SK-N-SH (cell line): ENCODE measurements around the gene ZXDC. TPM values are rescaled to one million over a fixed set of nuclear protein-coding genes. Genes with fewer than 3 reads are reported as not detected.

Experiments used
- CTCF ChIA-PET: fragments of 300-600, 350-600 bp; formaldehyde crosslinking; extraction: SDS; loops from one replicate; lab custom pipeline; 2021; lab: Yijun Ruan, JAX
- POLR2A ChIA-PET: fragments of 350-600 bp; sonication (Branson Sonifier 250); formaldehyde crosslinking; extraction: SDS; loops from one replicate; lab custom pipeline; 2020; ENCODE audit warnings: antibody characterized with exemption, inconsistent platforms; lab: Yijun Ruan, JAX
- DNase-seq: peaks from one replicate; pipeline ENCODE4 v3.0.0; 2012
- H2AFZ ChIP-seq: fragments of 200-600 bp; sonication (generic); 2 replicates; pipeline ENCODE4 v1.8.1; 2016; ENCODE audit warnings: antibody characterized with exemption, mild to moderate bottlenecking, low read depth
- H3F3A ChIP-seq: fragments of 200-600 bp; sonication (generic); replicated peaks from 2 replicates; pipeline ENCODE3; 2016; ENCODE audit warnings: antibody characterized with exemption, mild to moderate bottlenecking; ENCODE audit not compliant: insufficient read depth
- H3K27ac ChIP-seq, 2 experiments: fragments of 200-500 bp in 1 of 2; fragments of 200-600 bp in 1 of 2; sonication (Bioruptor generic) in 1 of 2; sonication (generic), shearing (Covaris generic) in 1 of 2; 2 replicates each; pipeline versions ENCODE4 v1.5.1 to v1.6.1; 2014 to 2016; ENCODE audit warnings: low read depth in 2 of 2, inconsistent platforms in 1 of 2, low read length in 1 of 2, mild to moderate bottlenecking in 1 of 2, mixed read lengths in 1 of 2
- H3K27me3 ChIP-seq: fragments of 200-600 bp; sonication (generic), shearing (Covaris generic); 2 replicates; pipeline ENCODE4 v1.6.1; 2016; ENCODE audit warnings: mixed run types; ENCODE audit not compliant: insufficient read depth
- H3K36me3 ChIP-seq, 2 experiments: fragments of 200-500 bp in 1 of 2; fragments of 200-600 bp in 1 of 2; sonication (Bioruptor generic) in 1 of 2; sonication (generic) in 1 of 2; replicated peaks in 1 of 2; 2 replicates each; pipeline versions ENCODE3 to v1.5.1; 2014 to 2016; ENCODE audit warnings: low read length in 1 of 2, mild to moderate bottlenecking in 1 of 2; ENCODE audit not compliant: insufficient read depth in 2 of 2, control insufficient read depth in 1 of 2
- H3K4me1 ChIP-seq, 2 experiments: fragments of 200-500 bp in 1 of 2; fragments of 200-600 bp in 1 of 2; sonication (Bioruptor generic) in 1 of 2; sonication (generic), shearing (Covaris generic) in 1 of 2; 2 replicates each; pipeline versions ENCODE4 v1.5.1 to v1.6.1; 2014 to 2016; ENCODE audit warnings: low read depth in 1 of 2, low read length in 1 of 2, mixed run types in 1 of 2; ENCODE audit not compliant: insufficient read depth in 2 of 2, control insufficient read depth in 1 of 2
- H3K4me2 ChIP-seq: fragments of 200-600 bp; sonication (generic), shearing (Covaris generic); 2 replicates; pipeline ENCODE4 v1.6.1; 2017; ENCODE audit warnings: mixed run types
- H3K4me3 ChIP-seq, 2 experiments: fragments of 200-500 bp in 1 of 2; fragments of 200-600 bp in 1 of 2; sonication (Bioruptor generic) in 1 of 2; sonication (generic), shearing (Covaris generic) in 1 of 2; 2 replicates each; pipeline versions ENCODE4 v1.5.1 to v1.8.1; 2014 to 2016; ENCODE audit warnings: low read depth in 2 of 2, inconsistent platforms in 1 of 2, low read length in 1 of 2, mild to moderate bottlenecking in 1 of 2, mixed read lengths in 1 of 2, moderate library complexity in 1 of 2
- H3K79me2 ChIP-seq: fragments of 200-600 bp; sonication (generic); 2 replicates; pipeline ENCODE4 v1.8.1; 2017; ENCODE audit warnings: mild to moderate bottlenecking; ENCODE audit not compliant: insufficient read depth
- H3K9ac ChIP-seq: fragments of 200-600 bp; sonication (generic); 2 replicates; pipeline ENCODE4 v1.6.1; 2017; ENCODE audit warnings: mixed run types
- H3K9me2 ChIP-seq: fragments of 200-600 bp; sonication (generic); 2 replicates; pipeline ENCODE4 v1.6.1; 2017; ENCODE audit warnings: mixed run types
- H3K9me3 ChIP-seq: fragments of 200-600 bp; sonication (generic); 2 replicates; pipeline ENCODE4 v1.6.1; 2017; ENCODE audit warnings: mixed run types, mild to moderate bottlenecking, moderate library complexity
- H4K20me1 ChIP-seq: fragments of 200-600 bp; sonication (generic); 2 replicates; pipeline ENCODE4 v1.6.1; 2017; ENCODE audit warnings: mild to moderate bottlenecking, mixed run types; ENCODE audit not compliant: insufficient read depth
- CHD2 ChIP-seq: fragments of 150-350 bp; IDR thresholded peaks from 2 replicates; pipeline ENCODE4 v1.6.1; 2018; ENCODE audit warnings: low read length; ENCODE audit not compliant: partially characterized antibody
- EP300 ChIP-seq, 2 experiments: IDR thresholded peaks; 2 replicates each; pipeline versions ENCODE4 v1.4.0 to v1.6.1; 2012; ENCODE audit warnings: borderline replicate concordance in 1 of 2, low read depth in 1 of 2, low read length in 1 of 2
- FOXM1 ChIP-seq: IDR thresholded peaks from 2 replicates; pipeline ENCODE4 v1.4.0; 2012; ENCODE audit warnings: low read depth, mild to moderate bottlenecking
- MAX ChIP-seq: IDR thresholded peaks from 2 replicates; pipeline ENCODE4 v1.4.0; 2012; ENCODE audit warnings: low read depth
- MXI1 ChIP-seq: IDR thresholded peaks from 2 replicates; pipeline ENCODE4 v1.6.1; 2012; ENCODE audit warnings: mild to moderate bottlenecking, low read depth, low read length, improper control_type of control experiment
- NFIC ChIP-seq: IDR thresholded peaks from 2 replicates; pipeline ENCODE4 v1.4.0; 2012; ENCODE audit warnings: borderline replicate concordance
- NRF1 ChIP-seq: IDR thresholded peaks from 2 replicates; pipeline ENCODE4 v1.6.1; 2012; ENCODE audit warnings: low read depth, mild to moderate bottlenecking, low read length
- POLR2AphosphoS5 ChIP-seq: IDR thresholded peaks from 2 replicates; pipeline ENCODE4 v1.6.1; 2012; ENCODE audit warnings: low read depth, low read length
- RAD21 ChIP-seq: IDR thresholded peaks from 2 replicates; pipeline ENCODE4 v1.6.1; 2012; ENCODE audit warnings: mild to moderate bottlenecking, low read length
- RXRA ChIP-seq: IDR thresholded peaks from 2 replicates; pipeline ENCODE4 v1.4.0; 2012; ENCODE audit warnings: low read depth, mild to moderate bottlenecking, borderline replicate concordance
- SIN3A ChIP-seq: IDR thresholded peaks from 2 replicates; pipeline ENCODE4 v1.6.1; 2012; ENCODE audit warnings: low read depth, mild to moderate bottlenecking, low read length, moderate library complexity, borderline replicate concordance
- SMC3 ChIP-seq: IDR thresholded peaks from 2 replicates; pipeline ENCODE4 v1.6.1; 2012; ENCODE audit warnings: low read depth, low read length, improper control_type of control experiment
- TAF1 ChIP-seq: IDR thresholded peaks from 2 replicates; pipeline ENCODE4 v1.6.1; 2012; ENCODE audit warnings: low read depth, mild to moderate bottlenecking, low read length, moderate library complexity, borderline replicate concordance
- TEAD4 ChIP-seq: IDR thresholded peaks from 2 replicates; pipeline ENCODE4 v1.4.0; 2012; ENCODE audit warnings: mild to moderate bottlenecking, borderline replicate concordance; ENCODE audit not compliant: insufficient read depth
- USF1 ChIP-seq: IDR thresholded peaks from 2 replicates; pipeline ENCODE4 v1.4.0; 2012; ENCODE audit warnings: low read depth, borderline replicate concordance
- USF2 ChIP-seq: fragments of 150-350 bp; IDR thresholded peaks from 2 replicates; pipeline ENCODE4 v1.6.1; 2017; ENCODE audit warnings: antibody characterized with exemption, low read length, low read depth, borderline replicate concordance
- YY1 ChIP-seq: IDR thresholded peaks from 2 replicates; pipeline ENCODE4 v1.4.0; 2012; ENCODE audit warnings: low read depth, mild to moderate bottlenecking
- WGBS: methylation state at CpG from one replicate; pipeline ENCODE4 v1.1.6; 2017; ENCODE audit warnings: low lambda C conversion rate; 5-methylcytosine and 5-hydroxymethylcytosine counted together
- polyA plus RNA-seq, 3 experiments: library from polyadenylated mRNA; depleted of rRNA; stranded (reverse); fragments of >200 nt; gene quantifications; 2 replicates each; pipeline ENCODE4 v1.2.3, GENCODE V29; 2012
- TF ChIP-seq, protein P1 (sequence below): fragments of 200-600 bp; sonication (generic); IDR thresholded peaks from 2 replicates; pipeline ENCODE4 v1.6.1; 2017; ENCODE audit warnings: antibody characterized with exemption, mild to moderate bottlenecking, moderate library complexity
- TF ChIP-seq, protein P2 (sequence below): IDR thresholded peaks from 2 replicates; pipeline ENCODE4; 2012
- TF ChIP-seq, protein P3 (sequence below): fragments of 150-350 bp; IDR thresholded peaks from 2 replicates; pipeline ENCODE4 v1.6.1; 2016; ENCODE audit warnings: mild to moderate bottlenecking, low read depth, low read length

The ZXDC gene
- 8.5 and 9.1 TPM in 2 replicates for polyA plus RNA-seq (2012; rRNA removed)
- polyA plus RNA-seq (2012; cell fraction: cytosol; rRNA removed) = 4.4 and 6.4 TPM in 2 replicates
- 25.7 and 27.7 TPM in 2 replicates for polyA plus RNA-seq (2012; cell fraction: nucleus; rRNA removed)

GRCh38 chr3:126475413-126476114 lies at the start of gene ZXDC:
Gene ZXDC, minus strand, starts transcription at chr3:126475891. Its CDS starts 26 bp downstream, at chr3:126475865.
- H2AFZ ChIP-seq = peak within 1 kb of the TSS; percentile 99; the same call in 1 of the 2 replicates
- peaks cover 6% of the 10 kb centered on the region for H3F3A ChIP-seq
- peak; percentile 100 for DNase-seq
- H3K79me2 ChIP-seq = peaks cover 44% of the 10 kb centered on the region
- whole genome bisulfite sequencing = 3% methylated on average over 41 of the region's 112 CpGs
- H3K27me3 ChIP-seq = no peaks in the 10 kb centered on the region
- H4K20me1 ChIP-seq = peaks cover 43% of the 10 kb centered on the region
- H3K36me3 ChIP-seq = peaks cover 17% of the 10 kb centered on the region in 2 experiments
- peaks cover 20 to 41% of the 10 kb centered on the region in 2 experiments for H3K4me1 ChIP-seq
- no peaks in the 10 kb centered on the region for H3K9me2 ChIP-seq
- H3K9ac ChIP-seq = peak within 1 kb of the TSS; percentile 64
- peak within 1 kb of the TSS; percentile 92 for H3K4me2 ChIP-seq
- peak within 1 kb of the TSS; percentile 38 to 91; a peak in 3 of 4 replicates for H3K27ac ChIP-seq
- peak within 1 kb of the TSS; percentile 84 to 88 for H3K4me3 ChIP-seq
- CTCF ChIA-PET = interaction anchor here (0.7 to 2.6 kb wide), 21 partner anchors 10 to 1836 kb away, joined by 3 to 20 read pairs (median 3); no protein-coding TSS in a partner anchor
- no peaks in the 10 kb centered on the region for H3K9me3 ChIP-seq
- TF ChIP-seq CHD2 (peak; percentile 6), NFIC (no peak), RXRA (no peak), MAX (no peak), MXI1 (peak; percentile 17; the same call in 1 of the 2 replicates), SMC3 (peak; percentile 13; the same call in 1 of the 2 replicates), SIN3A (no peak), TAF1 (peak; percentile 79), USF1 (no peak), TEAD4 (no peak), YY1 (peak; percentile 61), NRF1 (peak; percentile 75), POLR2AphosphoS5 (0 out of 2 replicates have a peak, but pooled peaks have one; percentile 25), EP300 (IDR thresholded peaks at IDR 0.05; ENCODE audit: borderline replicate concordance in 1 of 2, low read depth in 1 of 2, low read length in 1 of 2) (no peak), FOXM1 (no peak), RAD21 (peak; percentile 51), USF2 (no peak)
- TF ChIP-seq, protein P1, sequence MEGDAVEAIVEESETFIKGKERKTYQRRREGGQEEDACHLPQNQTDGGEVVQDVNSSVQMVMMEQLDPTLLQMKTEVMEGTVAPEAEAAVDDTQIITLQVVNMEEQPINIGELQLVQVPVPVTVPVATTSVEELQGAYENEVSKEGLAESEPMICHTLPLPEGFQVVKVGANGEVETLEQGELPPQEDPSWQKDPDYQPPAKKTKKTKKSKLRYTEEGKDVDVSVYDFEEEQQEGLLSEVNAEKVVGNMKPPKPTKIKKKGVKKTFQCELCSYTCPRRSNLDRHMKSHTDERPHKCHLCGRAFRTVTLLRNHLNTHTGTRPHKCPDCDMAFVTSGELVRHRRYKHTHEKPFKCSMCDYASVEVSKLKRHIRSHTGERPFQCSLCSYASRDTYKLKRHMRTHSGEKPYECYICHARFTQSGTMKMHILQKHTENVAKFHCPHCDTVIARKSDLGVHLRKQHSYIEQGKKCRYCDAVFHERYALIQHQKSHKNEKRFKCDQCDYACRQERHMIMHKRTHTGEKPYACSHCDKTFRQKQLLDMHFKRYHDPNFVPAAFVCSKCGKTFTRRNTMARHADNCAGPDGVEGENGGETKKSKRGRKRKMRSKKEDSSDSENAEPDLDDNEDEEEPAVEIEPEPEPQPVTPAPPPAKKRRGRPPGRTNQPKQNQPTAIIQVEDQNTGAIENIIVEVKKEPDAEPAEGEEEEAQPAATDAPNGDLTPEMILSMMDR = peak; percentile 21; the same call in 1 of the 2 replicates
- TF ChIP-seq, protein P2, sequence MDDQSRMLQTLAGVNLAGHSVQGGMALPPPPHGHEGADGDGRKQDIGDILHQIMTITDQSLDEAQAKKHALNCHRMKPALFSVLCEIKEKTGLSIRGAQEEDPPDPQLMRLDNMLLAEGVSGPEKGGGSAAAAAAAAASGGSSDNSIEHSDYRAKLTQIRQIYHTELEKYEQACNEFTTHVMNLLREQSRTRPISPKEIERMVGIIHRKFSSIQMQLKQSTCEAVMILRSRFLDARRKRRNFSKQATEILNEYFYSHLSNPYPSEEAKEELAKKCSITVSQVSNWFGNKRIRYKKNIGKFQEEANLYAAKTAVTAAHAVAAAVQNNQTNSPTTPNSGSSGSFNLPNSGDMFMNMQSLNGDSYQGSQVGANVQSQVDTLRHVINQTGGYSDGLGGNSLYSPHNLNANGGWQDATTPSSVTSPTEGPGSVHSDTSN = no peak
- TF ChIP-seq, protein P3, sequence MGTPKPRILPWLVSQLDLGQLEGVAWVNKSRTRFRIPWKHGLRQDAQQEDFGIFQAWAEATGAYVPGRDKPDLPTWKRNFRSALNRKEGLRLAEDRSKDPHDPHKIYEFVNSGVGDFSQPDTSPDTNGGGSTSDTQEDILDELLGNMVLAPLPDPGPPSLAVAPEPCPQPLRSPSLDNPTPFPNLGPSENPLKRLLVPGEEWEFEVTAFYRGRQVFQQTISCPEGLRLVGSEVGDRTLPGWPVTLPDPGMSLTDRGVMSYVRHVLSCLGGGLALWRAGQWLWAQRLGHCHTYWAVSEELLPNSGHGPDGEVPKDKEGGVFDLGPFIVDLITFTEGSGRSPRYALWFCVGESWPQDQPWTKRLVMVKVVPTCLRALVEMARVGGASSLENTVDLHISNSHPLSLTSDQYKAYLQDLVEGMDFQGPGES = no peak
- POLR2A ChIA-PET = interaction anchor here (0.6 kb wide), 1 partner anchor 30 kb away, joined by 3 read pairs; no protein-coding TSS in a partner anchor
